WTC11 (cell line): ENCODE measurements around the gene OIT3.

ENCODE experiments used
- AFF4 ChIP-seq: sonication (generic); formaldehyde crosslinking; IDR thresholded peaks from 2 replicates; pipeline ENCODE4 v1.8.1; 2023; ENCODE audit warnings: mild to moderate bottlenecking, missing genetic modification reagents, borderline replicate concordance
- CBFB ChIP-seq: sonication (generic); formaldehyde crosslinking; IDR thresholded peaks from 2 replicates; pipeline ENCODE4 v1.8.1; 2022; ENCODE audit warnings: mild to moderate bottlenecking, low read depth, missing genetic modification reagents
- CREM ChIP-seq: sonication (generic); formaldehyde crosslinking; IDR thresholded peaks from 2 replicates; pipeline ENCODE4 v1.8.1; 2022; ENCODE audit warnings: mild to moderate bottlenecking, missing genetic modification reagents, moderate library complexity
- CTCF ChIP-seq: fragments of 200-600 bp; IDR thresholded peaks from 2 replicates; pipeline ENCODE4 v1.8.0; 2022; ENCODE audit warnings: antibody characterized with exemption
- E2F4 ChIP-seq: sonication (generic); formaldehyde crosslinking; IDR thresholded peaks from 2 replicates; pipeline ENCODE4 v1.8.1; 2022; ENCODE audit warnings: low read depth, mild to moderate bottlenecking, moderate library complexity, missing genetic modification reagents, borderline replicate concordance
- ESRRA ChIP-seq: sonication (generic); formaldehyde crosslinking; IDR thresholded peaks from 2 replicates; pipeline ENCODE4 v1.8.1; 2022; ENCODE audit warnings: mild to moderate bottlenecking, missing genetic modification reagents, borderline replicate concordance
- FOXP1 ChIP-seq: sonication (generic); formaldehyde crosslinking; IDR thresholded peaks from 2 replicates; pipeline ENCODE4 v1.8.0; 2022; ENCODE audit warnings: missing genetic modification reagents, mild to moderate bottlenecking, moderate library complexity, borderline replicate concordance
- IRF2 ChIP-seq: sonication (generic); formaldehyde crosslinking; IDR thresholded peaks from 2 replicates; pipeline ENCODE4 v1.8.0; 2022; ENCODE audit warnings: low read depth, missing genetic modification reagents, borderline replicate concordance
- JUN ChIP-seq: sonication (generic); formaldehyde crosslinking; IDR thresholded peaks from 2 replicates; pipeline ENCODE4 v1.8.0; 2023; ENCODE audit warnings: mild to moderate bottlenecking, missing genetic modification reagents
- MAX ChIP-seq: sonication (generic); formaldehyde crosslinking; IDR thresholded peaks from 2 replicates; pipeline ENCODE4 v1.8.0; 2022; ENCODE audit warnings: mild to moderate bottlenecking, missing genetic modification reagents
- PREB ChIP-seq: sonication (generic); formaldehyde crosslinking; IDR thresholded peaks from 2 replicates; pipeline ENCODE4 v1.8.1; 2022; ENCODE audit warnings: mild to moderate bottlenecking, missing genetic modification reagents, moderate library complexity, borderline replicate concordance
- SMAD3 ChIP-seq: sonication (generic); formaldehyde crosslinking; IDR thresholded peaks from 2 replicates; pipeline ENCODE4 v1.8.0; 2022; ENCODE audit warnings: missing genetic modification reagents, mild to moderate bottlenecking, borderline replicate concordance
- TCF7 ChIP-seq: sonication (generic); formaldehyde crosslinking; IDR thresholded peaks from 2 replicates; pipeline ENCODE4 v1.8.0; 2022; ENCODE audit warnings: mild to moderate bottlenecking, low read depth, missing genetic modification reagents, moderate library complexity

GRCh38 chr10:72946963-72947362 is 53.4 kb downstream of the OIT3 start:
- TF ChIP-seq CTCF: no peak
- TF ChIP-seq FOXP1 (CRISPR knock-in tag): no peak
- TF ChIP-seq CREM: no peak
- TF ChIP-seq MAX (CRISPR knock-in tag): no peak
- no peak for TF ChIP-seq SMAD3 (CRISPR knock-in tag)
- TF ChIP-seq CBFB (CRISPR knock-in tag): no peak
- no peak for TF ChIP-seq TCF7 (CRISPR knock-in tag)
- TF ChIP-seq JUN (CRISPR knock-in tag): no peak
- no peak for TF ChIP-seq ESRRA (CRISPR knock-in tag)
- TF ChIP-seq IRF2: no peak
- no peak for TF ChIP-seq E2F4 (CRISPR knock-in tag)
- no peak for TF ChIP-seq PREB
- TF ChIP-seq AFF4 (CRISPR knock-in tag): no peak
